ENCODE results near the gene KIFC1. TPM values are rescaled to one million over a fixed set of nuclear protein-coding genes. Genes with fewer than 3 reads are reported as not detected.

Gene KIFC1
- total and polyA plus RNA-seq, 9 of the 15 experiments (the other 6 are each of a cell fraction or from before 2014, with no cell fraction given), result 1.3 to 95.2 (median 76.9) TPM

- TF ChIP-seq TEAD1 (CRISPR knock-in tag; IDR thresholded peaks at IDR 0.05) (no peak), TRIM28 (IDR thresholded peaks at IDR 0.05) (no peak), AFF1 (IDR thresholded peaks at IDR 0.05; ENCODE audit: low read depth in 1 of 2, partially characterized antibody in 2 of 2) (no peak), DMBX1 (CRISPR knock-in tag; IDR thresholded peaks at IDR 0.05; ENCODE audit: borderline replicate concordance) (no peak), SRSF7 (optimal IDR thresholded peaks at IDR 0.05; ENCODE audit: low read depth, low read length) (no peak), ZNF778 (CRISPR knock-in tag; IDR thresholded peaks at IDR 0.05) (no peak), CBX8 (IDR thresholded peaks at IDR 0.05; ENCODE audit: borderline replicate concordance, extremely low read depth, low read depth, low read length, poor library complexity, severe bottlenecking) (no peak), ZBTB49 (CRISPR knock-in tag; IDR thresholded peaks at IDR 0.05; ENCODE audit: borderline replicate concordance) (0 out of 2 replicates have a peak, but pooled peaks have one; percentile 21), E2F4 (CRISPR knock-in tag; IDR thresholded peaks at IDR 0.05; ENCODE audit: low read depth) (no peak), RAD51 (IDR thresholded peaks at IDR 0.05; ENCODE audit: borderline replicate concordance, low read depth) (no peak), FOXK1 (CRISPR knock-in tag; IDR thresholded peaks at IDR 0.05; ENCODE audit: borderline replicate concordance) (peak; percentile 71; the same call in 1 of the 2 replicates), TAF9B (IDR thresholded peaks at IDR 0.05; ENCODE audit: partially characterized antibody) (no peak), POLR2A (conservative IDR thresholded peaks at IDR 0.05) (0 out of 2 replicates have a peak, but pooled peaks have one; percentile 13), ZNF444 (CRISPR knock-in tag; IDR thresholded peaks at IDR 0.05) (no peak), HDAC2 (IDR thresholded peaks at IDR 0.05) (no peak), TAF15 (IDR thresholded peaks at IDR 0.05; ENCODE audit: low read depth, low read length) (no peak), PHF8 (IDR thresholded peaks at IDR 0.05; ENCODE audit: borderline replicate concordance, low read length) (no peak), POLR2B (IDR thresholded peaks at IDR 0.05; ENCODE audit: low read depth, partially characterized antibody) (no peak), ZC3H4 (CRISPR knock-in tag; IDR thresholded peaks at IDR 0.05; ENCODE audit: borderline replicate concordance) (peak; percentile 78; the same call in 1 of the 2 replicates), PCBP1 (IDR thresholded peaks at IDR 0.05; ENCODE audit: low read depth, low read length, poor library complexity, severe bottlenecking) (no peak)
Measured at GRCh38 chr6:33418690-33419291, 27.2 kb downstream of the KIFC1 start (continued).
